Effector memory CD8-positive, alpha-beta T cell (primary cell): ENCODE measurements around the gene MX2.
A peak's percentile ranks its signal among the peaks of the same experiment; 100 is the strongest.

Experiments used
- ATAC-seq: fragments of 150-1000 bp; cut with Tn5 transposase; replicated peaks from 2 replicates; pipeline ENCODE4 v1.10.0; 2021; ENCODE audit warnings: mild to moderate bottlenecking, moderate library complexity
- DNase-seq, 3 experiments: peaks; one replicate each; pipeline ENCODE4 v3.0.0; 2021
- H3K27ac Mint-ChIP-seq, 2 donors: one replicate each; pipeline ENCODE4 v1.8.0; 2022; ENCODE audit warnings: mild to moderate bottlenecking in 2 of 2, mixed read lengths in 2 of 2, moderate library complexity in 2 of 2
- H3K27me3 Mint-ChIP-seq, 2 donors: one replicate each; pipeline ENCODE4 v1.8.0; 2022; ENCODE audit warnings: mixed read lengths in 2 of 2
- H3K36me3 Mint-ChIP-seq: one replicate; pipeline ENCODE4 v1.8.0; 2022; ENCODE audit warnings: mild to moderate bottlenecking, moderate library complexity, mixed read lengths; ENCODE audit not compliant: insufficient read depth
- H3K4me1 Mint-ChIP-seq, 2 donors: one replicate each; pipeline ENCODE4 v1.8.0; 2022; ENCODE audit warnings: low read depth in 2 of 2, mixed read lengths in 2 of 2
- H3K4me3 Mint-ChIP-seq, 2 donors: one replicate each; pipeline ENCODE4 v1.8.0; 2022; ENCODE audit warnings: mild to moderate bottlenecking in 2 of 2, mixed read lengths in 2 of 2, moderate library complexity in 2 of 2
- H3K9me3 Mint-ChIP-seq, 2 donors: one replicate each; pipeline ENCODE4 v1.8.0; 2022; ENCODE audit warnings: mixed read lengths in 2 of 2

Gene MX2

DNA sequence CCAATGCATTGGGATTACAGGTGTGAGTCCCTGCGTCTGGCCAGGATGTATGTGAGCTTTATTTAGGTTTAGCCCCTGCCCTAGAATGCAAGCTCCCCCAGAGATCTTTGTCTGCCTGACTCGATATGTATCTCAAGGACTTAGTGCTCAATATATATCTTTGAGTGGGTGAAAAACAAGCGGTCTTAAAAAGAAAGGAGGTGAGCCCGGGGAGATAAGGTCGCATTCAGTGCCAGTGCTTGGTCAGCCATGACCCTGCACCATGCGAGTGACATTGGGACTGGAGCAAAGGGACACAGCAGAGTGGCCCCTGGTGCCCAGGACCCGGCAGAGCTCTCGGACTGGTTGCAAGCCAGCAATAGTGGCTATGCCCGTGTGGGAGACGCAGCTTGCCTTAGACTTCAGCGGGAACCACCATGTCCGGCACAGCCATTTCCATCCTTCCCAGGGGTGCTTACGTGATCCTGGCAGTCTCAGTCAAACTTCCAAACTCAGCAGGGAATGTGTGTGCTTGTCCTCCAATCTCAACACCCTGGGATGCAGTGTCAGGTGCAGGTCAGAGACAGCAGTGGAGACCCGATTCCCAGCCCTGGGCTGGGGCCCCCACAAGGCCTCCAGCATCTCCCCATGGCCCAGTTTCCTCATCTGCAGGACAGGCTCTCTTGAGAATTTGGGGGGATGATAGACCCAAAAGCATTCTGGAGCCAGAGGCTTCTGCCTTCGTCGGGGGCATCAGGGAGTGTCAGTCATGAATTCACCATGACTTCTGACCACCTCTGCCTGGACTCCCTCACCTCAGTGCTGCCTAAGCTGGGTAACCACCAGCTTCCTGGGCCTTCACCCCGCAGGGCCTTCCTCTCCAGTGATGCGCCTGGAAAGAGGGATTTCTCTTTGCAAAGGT is 1.8 kb downstream of the MX2 start:
- no peak for DNase-seq
- ATAC-seq = no peak
- Mint-ChIP-seq H3K4me1 (peaks cover 49 to 57% of the 10 kb centered on the region in 2 donors), H3K4me3 (peak overlapping the region; percentile 94 to 96), H3K27me3 (no peaks in the 10 kb centered on the region), H3K27ac (peak overlapping the region; percentile 98 to 100), H3K36me3 (peaks cover 38% of the 10 kb centered on the region), H3K9me3 (no peaks in the 10 kb centered on the region)

DNA sequence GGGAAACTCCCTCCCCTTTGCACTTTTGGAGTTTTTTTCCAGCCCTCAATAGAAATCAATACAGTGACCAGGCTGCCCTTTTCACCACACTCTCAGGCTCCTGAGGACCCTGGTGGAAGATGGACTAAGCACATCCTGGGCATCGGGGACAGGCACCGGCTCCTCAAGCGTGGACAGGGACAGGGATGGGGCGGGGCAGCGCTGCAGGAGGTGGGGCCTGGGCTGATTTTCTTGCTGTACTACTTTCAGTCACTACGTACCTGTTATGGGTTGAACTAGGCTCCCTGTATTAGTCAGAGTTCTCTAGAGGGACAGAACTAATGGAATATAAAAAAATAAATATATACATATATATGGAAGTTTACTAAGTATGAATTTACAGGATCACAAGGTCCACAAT is 2.5 kb downstream of the MX2 start:
- Mint-ChIP-seq H3K9me3 (no peaks in the 10 kb centered on the region), H3K4me3 (peak overlapping the region in 1 of 2 donors; percentile 94), H3K36me3 (peaks cover 44% of the 10 kb centered on the region), H3K27me3 (no peaks in the 10 kb centered on the region), H3K27ac (peak overlapping the region in 1 of 2 donors; percentile 98), H3K4me1 (peaks cover 56 to 62% of the 10 kb centered on the region in 2 donors)
- ATAC-seq = no peak
- no peak for DNase-seq

DNA sequence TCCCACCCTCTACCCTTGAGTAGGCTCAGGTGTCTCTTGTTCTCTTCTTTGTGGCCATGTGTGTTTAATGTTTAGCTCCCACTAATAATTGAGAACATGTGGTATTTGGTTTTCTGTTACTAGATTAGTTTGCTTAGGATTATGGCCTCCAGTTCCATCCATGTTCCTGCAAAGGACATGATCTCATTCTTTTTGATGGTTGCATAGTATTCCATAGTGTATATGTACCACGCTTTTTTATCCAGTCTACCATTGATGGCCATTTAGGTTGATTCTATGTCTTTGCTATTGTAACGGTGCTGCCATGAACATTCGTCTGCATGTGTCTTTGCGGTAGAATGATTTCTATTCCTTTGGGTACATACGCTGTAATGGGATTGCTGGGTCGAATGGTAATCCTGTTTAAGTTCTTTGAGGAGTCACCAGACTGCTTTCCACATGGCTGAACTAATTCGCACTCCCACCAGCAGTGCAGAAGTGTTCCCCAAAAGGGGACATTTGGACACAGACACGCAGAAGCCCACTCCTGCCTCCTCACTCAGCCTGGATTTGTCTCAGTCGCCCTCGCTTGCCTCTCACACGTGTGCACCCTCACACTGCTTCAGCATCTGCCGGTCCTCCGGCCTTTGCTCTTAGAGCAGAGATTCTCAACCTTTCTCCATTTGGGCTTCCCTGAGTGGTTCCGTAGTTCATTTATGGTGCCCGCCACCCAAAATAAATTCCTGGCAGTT is 3.7 kb downstream of the MX2 start:
- Mint-ChIP-seq H3K27ac (peak overlapping the region; percentile 32 to 64), H3K36me3 (peaks cover 48% of the 10 kb centered on the region), H3K4me3 (no peak overlapping the region), H3K9me3 (no peaks in the 10 kb centered on the region), H3K4me1 (peaks cover 64 to 71% of the 10 kb centered on the region in 2 donors), H3K27me3 (no peaks in the 10 kb centered on the region)
- ATAC-seq (no peak), DNase-seq (no peak)

DNA sequence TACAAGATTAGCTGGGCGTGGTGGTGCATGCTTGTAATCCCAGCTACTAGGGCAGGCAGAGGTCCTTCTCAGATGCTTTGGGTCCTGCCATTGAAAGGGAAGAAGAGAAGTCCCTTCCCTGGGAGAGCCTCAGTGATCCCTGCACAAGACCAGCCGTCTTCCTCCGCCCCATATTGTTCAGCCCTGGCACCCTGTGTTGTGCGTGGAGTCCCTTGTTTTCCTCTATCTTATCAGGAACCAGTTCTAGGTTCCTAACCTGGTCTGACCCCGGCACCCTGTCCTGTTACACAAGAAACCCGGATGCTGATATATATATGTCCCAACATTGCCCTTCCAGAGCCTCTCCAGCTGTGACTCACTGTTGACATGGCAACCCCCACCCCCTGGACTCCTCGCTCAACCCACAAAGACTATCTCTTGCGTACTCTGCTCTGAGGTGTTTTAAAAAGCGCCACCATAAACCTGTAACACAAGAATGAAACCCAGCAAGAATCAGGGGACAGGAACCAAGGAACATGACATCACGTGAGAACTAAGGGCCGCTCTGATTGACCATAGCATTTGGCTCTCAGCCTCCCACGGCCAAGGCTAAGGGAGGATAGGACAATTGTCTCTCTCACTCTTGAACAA is 4.8 kb downstream of the MX2 start:
- ATAC-seq (no peak), DNase-seq (no peak)
- Mint-ChIP-seq H3K9me3 (no peaks in the 10 kb centered on the region), H3K4me3 (no peak overlapping the region), H3K27ac (peak overlapping the region in 1 of 2 donors; percentile 74), H3K36me3 (peaks cover 43% of the 10 kb centered on the region), H3K27me3 (no peaks in the 10 kb centered on the region), H3K4me1 (peaks cover 68 to 70% of the 10 kb centered on the region in 2 donors)

DNA sequence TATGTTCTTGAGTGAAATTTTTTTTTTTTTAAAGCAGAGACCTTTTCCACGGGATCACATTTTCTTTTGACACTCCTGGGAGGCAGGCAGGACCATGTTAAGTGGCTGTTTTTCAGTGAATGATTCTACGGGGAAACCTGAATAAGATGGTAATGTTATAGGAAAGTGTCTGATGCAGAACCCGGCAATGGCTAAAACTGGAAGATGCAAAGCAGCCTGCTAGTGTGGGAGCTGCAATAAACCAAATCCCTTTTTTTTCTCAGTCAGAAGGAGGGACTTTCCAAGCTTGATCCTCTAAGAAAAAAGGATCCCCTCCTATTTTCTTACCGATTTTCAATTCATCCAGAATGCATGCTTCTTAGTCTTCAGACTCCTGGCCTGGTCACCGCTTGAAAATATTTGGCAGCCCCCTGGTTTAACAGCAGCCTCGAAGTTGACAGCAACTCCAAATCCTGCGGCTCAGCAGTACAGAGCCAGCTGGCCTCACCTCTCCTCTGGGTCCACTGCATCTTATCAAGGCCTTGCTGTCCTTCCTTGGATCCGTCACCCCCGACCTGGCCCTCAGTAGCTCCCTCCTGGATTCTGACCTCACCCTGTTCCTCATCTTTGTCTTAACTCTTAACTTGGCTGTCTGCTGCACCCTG is 5.6 kb downstream of the MX2 start:
- no peak for DNase-seq
- no peaks in the 10 kb centered on the region for H3K27me3 Mint-ChIP-seq
- no peaks in the 10 kb centered on the region for H3K9me3 Mint-ChIP-seq
- peak overlapping the region in 1 of 2 donors; percentile 74 for H3K27ac Mint-ChIP-seq
- H3K36me3 Mint-ChIP-seq = peaks cover 35% of the 10 kb centered on the region
- no peak for ATAC-seq
- peak overlapping the region in 1 of 2 donors; percentile 2 for H3K4me3 Mint-ChIP-seq
- peaks cover 63 to 65% of the 10 kb centered on the region in 2 donors for H3K4me1 Mint-ChIP-seq

DNA sequence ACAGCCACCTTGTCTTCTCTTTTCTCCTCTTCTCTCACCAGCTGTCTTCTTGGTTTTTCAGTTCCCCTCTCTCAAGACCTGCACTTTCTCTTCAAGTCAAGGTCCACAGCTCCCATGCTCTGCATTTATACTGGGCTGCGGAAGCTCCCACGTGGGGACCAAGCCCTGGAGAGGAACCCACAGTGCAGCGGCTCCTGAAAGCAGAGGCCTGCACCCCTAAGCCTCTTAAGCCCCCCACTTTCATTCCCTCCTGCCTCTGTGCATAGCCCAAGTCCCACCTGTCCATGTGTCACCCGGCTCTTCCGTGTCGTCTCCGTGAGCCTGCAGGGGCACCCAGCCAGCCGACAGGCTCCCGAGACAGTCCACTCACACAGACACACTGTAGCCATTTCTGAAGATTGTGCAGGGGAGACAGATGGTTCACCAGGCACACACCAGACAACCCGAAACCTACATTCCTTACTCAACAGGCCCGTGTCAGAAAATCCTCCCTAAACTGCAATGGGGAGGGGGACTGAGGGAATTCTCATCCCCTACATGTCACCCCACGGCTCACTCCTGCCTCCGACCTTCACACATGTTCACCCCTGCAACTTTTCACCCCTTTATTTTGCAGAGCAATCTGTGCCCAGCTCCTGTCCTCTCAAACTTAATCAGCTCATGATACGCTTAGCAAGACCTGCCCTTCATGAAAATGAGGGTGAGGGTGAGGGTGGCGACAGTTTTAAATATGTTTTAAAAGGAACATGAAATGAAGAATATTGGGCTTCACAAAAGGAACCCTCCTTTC is 6.3 kb downstream of the MX2 start:
- peaks cover 28% of the 10 kb centered on the region for H3K36me3 Mint-ChIP-seq
- H3K27me3 Mint-ChIP-seq = no peaks in the 10 kb centered on the region
- H3K9me3 Mint-ChIP-seq = no peaks in the 10 kb centered on the region
- ATAC-seq = no peak
- DNase-seq = no peak
- peak overlapping the region in 1 of 2 donors; percentile 2 for H3K4me3 Mint-ChIP-seq
- H3K4me1 Mint-ChIP-seq = peaks cover 58% of the 10 kb centered on the region in 2 donors
- H3K27ac Mint-ChIP-seq = peak overlapping the region; percentile 93

DNA sequence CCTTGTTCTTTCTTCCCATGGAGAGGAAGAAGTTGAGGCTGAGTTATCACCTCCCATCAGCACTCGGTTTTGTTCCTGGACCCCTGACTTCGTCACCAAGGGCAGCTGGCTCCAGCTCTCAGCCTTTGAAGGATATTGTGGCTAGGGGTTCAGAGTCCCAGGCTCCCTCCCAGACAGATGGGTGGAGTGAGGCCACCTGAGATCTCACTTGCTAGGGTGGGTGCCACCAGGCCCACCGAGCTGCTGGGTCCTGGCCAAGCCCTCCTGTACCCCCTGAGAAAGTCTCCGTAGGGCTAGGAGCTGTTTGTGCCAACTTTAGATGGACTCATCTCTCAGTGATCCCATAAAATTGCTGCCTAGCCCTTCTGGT is 6.9 kb downstream of the MX2 start:
- Mint-ChIP-seq H3K4me3 (peak overlapping the region; percentile 84 to 86), H3K27ac (peak overlapping the region; percentile 93), H3K9me3 (no peaks in the 10 kb centered on the region), H3K36me3 (peaks cover 23% of the 10 kb centered on the region), H3K4me1 (peaks cover 52 to 53% of the 10 kb centered on the region in 2 donors), H3K27me3 (no peaks in the 10 kb centered on the region)
- DNase-seq (no peak), ATAC-seq (no peak)

DNA sequence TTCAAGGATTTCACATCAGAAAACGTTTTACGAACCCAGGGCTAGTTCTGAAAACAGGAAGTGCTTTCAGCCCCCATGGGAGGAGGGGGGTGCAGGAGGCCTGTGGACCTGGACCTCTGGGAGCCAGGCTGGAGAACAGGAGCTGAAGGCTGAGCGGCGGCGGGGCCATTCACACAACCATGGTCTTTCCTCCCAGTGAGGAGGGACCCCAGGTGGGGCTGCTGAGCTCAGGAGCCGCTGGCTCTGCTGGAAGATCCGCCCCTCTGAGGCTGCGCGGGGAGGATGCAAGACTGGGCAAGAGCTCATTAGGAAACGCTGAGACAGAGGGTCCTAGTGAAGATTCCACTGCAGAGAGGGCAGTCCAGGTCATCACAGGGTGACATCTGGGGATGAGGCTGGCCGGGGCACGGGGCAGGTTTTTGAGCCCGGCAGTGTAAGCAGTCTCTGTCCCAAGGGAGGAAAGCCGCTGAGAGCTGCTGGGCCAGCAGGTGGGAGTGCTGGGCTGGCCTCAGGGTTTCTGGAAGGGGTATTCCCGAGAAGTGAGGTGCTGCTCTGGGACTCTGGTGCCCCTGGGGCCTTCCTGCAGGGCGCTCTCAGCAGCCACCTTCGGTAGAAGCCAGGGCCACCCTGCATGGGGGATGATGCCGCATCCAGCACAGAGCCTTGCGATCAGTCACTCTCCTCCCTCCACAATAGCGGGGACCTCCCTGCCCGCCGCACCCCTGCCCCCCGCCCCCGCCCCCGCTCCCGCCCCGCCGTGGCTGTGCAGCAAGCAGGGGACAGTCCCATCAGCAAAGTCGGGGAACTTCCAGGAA is 7.5 kb downstream of the MX2 start:
- no peaks in the 10 kb centered on the region for H3K9me3 Mint-ChIP-seq
- peak overlapping the region; percentile 93 for H3K27ac Mint-ChIP-seq
- peak overlapping the region; percentile 84 to 86 for H3K4me3 Mint-ChIP-seq
- no peaks in the 10 kb centered on the region for H3K27me3 Mint-ChIP-seq
- peaks cover 28% of the 10 kb centered on the region for H3K36me3 Mint-ChIP-seq
- DNase-seq (peak in 1 of 3 experiments; percentile 18), ATAC-seq (peak; percentile 72)
- H3K4me1 Mint-ChIP-seq = peaks cover 48 to 51% of the 10 kb centered on the region in 2 donors

DNA sequence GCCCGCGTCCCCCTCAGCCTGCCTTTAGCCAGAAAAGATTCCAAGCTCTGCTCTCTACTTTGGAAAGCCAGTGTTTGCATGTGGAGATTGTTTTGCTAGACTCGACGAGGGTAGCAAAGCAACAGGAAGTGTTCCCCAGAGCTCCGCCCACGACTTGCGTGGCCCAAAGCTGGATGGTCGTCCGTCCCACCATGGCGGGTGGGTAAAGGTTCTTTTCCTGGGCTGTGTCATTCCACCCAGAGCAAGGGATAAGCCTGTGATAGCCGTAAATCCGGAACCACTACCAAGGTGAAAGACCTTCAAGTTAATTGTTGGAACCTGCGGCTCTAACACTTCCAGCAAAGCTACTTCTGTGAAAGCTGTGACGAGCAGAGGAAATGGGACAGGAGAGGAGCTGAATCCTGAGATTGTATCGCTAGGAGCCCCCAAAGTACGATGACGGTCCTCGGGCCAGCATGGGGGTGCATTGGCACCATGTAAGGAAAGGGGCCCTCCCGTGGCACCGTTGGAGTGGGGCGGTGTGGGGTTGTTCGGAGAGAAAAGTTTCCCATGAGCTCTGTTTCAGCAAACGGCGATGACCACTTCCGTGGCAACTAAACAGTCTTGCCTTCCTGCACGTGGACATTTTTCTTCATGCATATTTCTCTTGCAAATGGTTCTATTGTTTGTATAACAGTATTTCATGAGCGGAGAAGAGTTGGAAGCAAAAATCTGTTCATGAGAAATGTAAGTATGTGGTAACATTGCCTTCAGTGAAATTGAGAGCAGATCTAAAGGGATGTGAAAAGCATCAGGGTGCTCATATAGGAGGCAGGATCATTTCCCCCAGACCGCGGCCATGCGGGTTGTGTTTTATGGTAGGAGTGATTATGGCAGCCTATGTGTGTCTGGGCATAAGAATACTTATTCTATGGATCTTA is 8.4 kb downstream of the MX2 start:
- no peaks in the 10 kb centered on the region for H3K27me3 Mint-ChIP-seq
- ATAC-seq (peak; percentile 63), DNase-seq (peak; percentile 16 to 40 (median 20))
- H3K4me3 Mint-ChIP-seq = peak overlapping the region; percentile 84 to 86
- H3K4me1 Mint-ChIP-seq = peaks cover 51 to 52% of the 10 kb centered on the region in 2 donors
- H3K9me3 Mint-ChIP-seq = no peaks in the 10 kb centered on the region
- peaks cover 28% of the 10 kb centered on the region for H3K36me3 Mint-ChIP-seq
- H3K27ac Mint-ChIP-seq = peak overlapping the region; percentile 93

DNA sequence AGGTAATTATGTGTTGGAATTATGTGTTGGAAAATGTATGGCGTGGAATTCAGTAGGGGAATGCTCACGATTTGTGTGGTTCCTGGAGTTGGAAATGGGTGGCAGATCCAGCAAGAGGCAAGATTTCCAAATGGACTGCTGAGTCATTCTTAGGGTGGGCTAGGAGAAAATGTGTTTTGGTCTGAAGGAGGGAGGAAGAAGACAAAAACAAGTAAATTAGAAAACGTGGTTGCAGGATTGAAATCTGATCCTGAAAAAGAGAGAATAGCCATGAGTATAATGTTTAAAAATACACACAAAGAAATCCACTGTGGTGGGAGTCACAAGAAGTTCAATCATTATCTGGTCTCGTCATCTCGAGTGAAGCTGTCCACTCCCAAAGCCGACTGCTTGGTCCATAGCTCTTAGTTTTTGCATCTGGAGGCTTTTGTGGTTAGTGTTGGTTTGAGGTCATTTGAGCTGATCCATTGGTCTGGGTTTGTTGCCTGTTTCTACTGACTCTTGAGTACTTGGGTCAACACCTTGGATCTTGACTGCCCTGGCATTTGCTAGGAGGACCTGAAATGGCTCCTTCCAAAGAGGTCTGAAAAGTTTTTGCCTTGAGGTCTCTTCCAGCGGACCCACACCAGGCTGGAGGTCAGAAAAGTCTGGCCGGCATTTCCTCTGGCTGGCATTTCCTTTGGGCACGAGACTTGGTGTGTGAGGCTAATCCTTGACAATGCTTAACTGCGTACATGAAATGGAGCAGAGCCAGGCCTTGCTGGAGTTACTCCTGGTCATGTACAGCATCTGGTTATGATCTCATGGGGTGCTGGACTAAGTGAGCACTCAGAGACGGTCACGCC is 9.2 kb downstream of the MX2 start:
- DNase-seq (no peak), ATAC-seq (no peak)
- Mint-ChIP-seq H3K4me1 (peaks cover 42 to 48% of the 10 kb centered on the region in 2 donors), H3K9me3 (no peaks in the 10 kb centered on the region), H3K4me3 (peak overlapping the region; percentile 84 to 86), H3K36me3 (peaks cover 28% of the 10 kb centered on the region), H3K27me3 (no peaks in the 10 kb centered on the region), H3K27ac (peak overlapping the region; percentile 29 to 93)
